Hepatic stellate cell (primary cell): ENCODE results near the gene HCN1.
"Not testable (repeated sequence)": the region's sequence is repeated elsewhere in the genome, so short reads cannot be mapped to it uniquely, and the experiment has no call there.

Source experiments
- DNase-seq: peaks from one replicate; pipeline ENCODE4 v3.0.0; 2011; ENCODE audit warnings: low spot score

HCN1 gene

DNA sequence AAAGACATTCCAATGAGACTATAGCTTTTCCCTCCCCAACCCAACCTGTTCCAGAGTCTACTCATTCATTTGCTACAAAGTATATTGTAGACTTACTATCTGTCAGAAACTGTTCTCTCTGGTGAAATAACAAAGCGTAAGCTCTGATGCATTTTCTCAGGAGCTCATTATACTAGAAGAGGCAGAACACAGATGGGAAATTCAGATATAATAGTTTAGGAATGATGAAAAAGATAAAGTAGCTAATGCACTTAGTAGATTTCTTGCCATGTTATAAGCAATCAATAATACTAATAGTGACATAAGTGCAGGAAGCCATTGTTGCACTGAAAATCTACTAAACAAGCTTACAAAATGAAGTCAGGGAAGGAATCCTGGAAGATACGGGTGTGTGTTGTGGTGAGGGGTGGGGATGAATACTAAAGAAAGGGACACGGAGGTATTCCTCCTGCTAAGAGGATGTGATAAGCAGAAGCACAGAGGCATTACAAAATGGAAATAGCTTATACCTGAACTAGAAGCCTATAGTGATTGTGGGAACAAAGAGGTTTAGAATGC is 78.2 kb downstream of the HCN1 start:
- DNase-seq: no peak

DNA sequence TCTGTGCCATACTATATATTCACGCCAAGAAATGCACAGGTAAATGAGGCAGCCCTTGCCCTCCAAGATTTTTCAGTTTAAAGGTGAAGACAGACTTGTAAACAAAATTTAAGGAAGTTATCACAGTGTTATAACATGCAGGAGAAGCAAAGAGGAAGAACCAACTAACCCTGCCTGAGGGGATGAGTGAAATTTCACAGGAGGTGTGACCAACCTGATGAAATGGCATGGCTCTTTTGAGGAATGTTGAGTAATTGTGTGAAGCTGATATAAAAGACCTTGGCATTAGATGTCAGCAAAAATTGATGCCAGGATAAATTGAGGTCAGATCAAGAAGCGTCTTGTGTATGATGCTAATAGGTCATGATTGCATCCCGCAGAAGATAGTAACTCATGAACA is 86.5 kb downstream of the HCN1 start:
- DNase-seq: no peak

DNA sequence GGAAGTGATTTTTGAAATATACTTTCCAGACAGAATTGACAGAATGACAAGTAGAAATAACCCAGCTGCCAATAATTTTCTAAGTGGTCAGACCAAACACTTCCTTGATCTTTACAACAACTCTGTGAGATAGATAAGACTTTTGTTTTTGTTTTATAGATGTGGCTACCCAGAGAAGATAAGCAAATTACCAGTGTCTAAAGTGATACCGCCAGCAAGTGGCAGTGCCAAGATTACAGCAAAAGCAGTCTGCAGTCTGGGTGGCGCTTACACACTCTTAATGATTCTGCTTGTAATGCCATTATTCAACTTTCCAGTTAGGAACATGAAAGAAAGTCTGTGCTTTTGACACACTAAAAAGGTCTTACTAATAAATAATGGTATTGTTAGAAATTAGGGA is 92.1 kb downstream of the HCN1 start:
- no peak for DNase-seq

DNA sequence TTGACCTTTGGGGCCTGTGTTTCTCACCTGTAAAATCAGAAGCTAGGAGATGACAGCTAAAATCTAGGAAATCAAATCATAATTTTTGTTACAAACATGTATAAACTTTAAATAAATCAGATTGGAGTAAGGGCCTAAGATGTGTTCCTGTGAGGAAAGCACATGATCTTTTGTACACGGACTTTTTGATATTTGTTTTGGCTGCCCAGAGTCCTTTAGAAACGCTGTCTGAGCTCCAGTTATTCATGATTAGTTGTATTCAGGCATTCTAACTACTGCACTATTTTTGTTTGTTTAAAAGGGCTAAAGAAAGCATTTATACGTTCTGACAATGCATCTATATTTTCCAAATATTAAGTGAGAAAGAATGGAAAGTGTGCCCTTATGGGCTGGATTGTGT is 94.8 kb downstream of the HCN1 start:
- no peak for DNase-seq

DNA sequence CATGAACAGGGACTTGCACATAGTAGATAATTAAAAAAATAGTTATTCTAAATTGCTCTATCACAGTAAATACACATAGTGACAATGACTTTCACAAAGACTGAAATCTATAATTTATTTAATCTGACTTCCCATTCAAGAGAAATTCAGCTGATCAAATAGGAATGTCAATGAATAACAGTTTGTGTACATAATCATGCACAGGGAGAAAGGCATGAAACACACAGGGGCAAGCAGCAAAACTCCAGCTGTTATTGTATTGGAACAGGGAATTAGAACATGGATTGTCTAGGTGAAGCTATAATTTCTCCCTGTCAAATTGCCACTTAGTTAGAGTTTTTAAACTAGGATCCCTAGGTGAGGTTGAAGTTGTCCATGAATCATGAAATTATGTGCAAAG is 99.9 kb downstream of the HCN1 start:
- no peak for DNase-seq

DNA sequence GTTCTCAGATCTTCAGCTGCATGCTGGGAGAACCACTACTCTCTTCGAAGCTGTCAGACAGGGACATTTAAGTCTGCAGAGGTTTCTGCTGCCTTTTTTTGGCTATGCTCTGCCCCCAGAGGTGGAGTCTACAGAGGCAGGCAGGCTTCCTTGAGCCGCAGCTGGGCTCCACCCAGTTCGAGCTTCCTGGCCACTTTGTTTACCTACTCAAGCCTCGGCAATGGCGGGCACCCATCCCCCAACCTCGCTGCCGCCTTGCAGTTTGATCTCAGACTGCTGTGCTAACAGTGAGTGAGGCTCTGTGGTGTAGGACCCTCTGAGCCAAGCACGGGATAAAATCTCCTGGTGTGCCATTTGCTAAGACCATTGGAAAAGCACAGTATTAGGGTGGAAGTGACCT is 110.2 kb downstream of the HCN1 start:
- not testable (repeated sequence) for DNase-seq

DNA sequence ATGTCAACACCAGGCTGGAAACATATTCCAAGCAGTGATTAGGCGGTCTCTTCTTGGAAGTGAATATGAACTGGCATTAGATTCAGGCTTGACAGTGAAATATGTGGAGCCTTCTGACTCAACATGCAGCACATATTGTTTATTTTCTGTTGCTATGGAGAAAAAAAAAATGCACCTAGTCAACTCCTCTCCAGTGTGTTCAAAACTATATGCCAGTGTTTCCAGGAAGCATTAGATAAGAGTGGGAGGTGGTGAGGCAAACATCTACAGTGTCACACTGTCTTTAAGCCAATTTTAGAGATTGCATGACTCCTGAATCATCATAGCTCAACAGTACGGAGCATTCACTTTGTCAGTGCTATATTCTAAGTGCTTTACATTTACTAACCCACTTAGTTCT is 117.9 kb downstream of the HCN1 start:
- no peak for DNase-seq

DNA sequence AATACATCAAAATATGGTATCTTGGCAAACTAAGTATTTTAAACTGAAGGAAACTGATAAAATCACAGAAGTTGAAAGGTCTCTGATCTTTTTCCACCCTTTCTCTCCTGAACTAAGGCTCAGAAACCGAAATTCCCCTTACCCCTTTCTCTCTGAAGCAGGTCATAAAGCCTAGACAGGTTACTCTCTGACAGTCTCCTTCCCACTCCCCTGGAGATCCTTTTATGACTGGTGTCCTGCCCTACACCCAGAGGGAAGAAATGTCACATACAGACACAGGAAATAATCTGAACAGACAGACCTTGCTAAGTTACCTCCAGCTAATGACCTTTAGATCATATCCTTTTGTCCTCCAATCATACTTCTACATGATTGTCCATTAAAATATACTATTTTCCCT is 127.4 kb downstream of the HCN1 start:
- no peak for DNase-seq

DNA sequence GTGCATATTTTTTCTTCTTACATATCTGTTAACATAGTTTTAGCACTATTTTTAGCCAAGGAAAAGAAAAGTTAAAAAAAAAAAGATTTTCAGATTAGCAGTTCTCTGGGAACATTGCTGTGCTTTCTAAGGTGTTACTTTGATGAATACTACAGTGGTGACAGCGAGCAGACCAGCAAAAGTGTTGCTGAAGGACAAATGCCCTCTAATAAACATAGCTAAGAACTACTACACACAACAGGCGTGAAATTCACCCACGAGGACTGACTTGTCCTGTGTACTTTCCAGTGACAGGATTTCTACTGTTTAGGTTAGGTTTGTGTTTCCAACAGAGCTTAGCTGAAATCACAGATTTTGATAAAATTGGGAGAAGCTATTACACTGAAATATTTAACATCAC is 153.8 kb downstream of the HCN1 start:
- DNase-seq: no peak

DNA sequence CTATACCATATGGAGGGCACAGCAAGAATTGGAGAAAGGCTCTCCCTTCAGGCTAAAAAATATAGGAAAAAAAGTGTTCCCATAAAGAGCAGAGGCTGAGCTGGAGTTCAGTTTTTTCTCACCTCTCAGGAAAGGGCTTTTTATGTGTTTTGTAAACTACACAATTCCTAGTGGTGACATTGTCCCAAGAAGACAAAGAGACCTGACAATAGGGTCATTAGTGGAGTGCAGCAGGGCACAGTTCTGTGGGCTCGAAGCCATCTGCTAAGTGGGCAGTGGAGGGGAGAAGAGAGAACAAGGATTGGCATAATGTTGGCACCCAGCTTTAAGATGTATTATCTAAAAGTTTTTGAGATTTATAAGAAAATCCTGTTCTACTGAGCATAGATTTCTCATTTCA is 162.5 kb downstream of the HCN1 start:
- no peak for DNase-seq

DNA sequence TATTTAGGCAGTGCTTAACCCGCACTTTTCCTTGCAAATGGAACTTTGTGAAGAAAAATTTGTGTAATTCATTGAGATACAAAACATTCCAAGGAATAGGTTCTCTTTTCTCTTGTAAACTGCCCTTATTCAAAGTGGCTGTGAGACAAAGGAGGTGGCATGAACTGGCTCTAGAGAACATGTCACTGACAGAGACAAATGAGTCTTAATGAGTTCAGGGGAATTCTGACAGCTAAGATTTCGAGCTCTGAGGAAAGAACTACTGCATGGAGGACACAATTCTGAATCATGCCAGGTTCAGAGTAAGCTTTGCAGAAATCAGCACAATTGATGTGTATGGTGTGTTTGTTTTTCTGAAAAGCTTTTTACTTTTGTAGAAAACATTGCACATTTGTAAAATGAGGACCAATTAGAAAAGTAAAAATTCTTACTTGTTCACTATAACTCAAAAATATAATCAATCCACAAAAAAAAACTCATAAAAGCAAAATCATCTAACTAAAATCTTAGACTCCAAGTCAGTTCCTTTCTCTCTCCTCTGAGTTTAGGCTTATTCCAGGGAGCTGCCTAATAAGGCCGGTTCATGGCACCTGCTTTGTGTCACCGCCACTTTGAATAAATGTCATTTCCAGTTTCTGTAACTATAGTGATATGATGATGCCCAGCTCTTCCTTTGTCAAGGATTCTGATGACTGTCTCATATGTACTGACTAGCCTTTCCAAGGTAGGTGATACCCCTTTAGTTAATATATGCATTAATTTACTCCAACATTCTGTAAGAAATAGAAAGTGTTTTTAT is 163.2 kb downstream of the HCN1 start:
- no peak for DNase-seq

DNA sequence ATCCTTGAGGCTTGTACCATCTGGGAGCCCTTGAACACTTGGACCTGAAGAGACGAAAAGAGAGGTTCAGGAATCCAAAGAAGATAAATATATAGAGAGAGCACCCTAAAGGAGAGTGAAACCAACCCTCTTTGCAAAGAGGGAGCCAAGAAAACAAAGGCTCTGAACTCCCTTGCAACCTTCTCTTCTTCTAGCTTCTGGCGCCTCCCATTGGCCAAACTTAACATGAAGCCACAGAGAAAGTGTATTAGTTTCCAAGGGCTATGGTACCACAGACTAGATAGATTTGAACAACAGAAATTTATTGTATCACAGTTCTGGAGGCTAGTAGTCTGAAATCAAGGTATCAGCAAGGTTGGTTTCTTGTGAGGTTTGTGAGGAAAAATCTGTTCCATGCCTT is 175.1 kb downstream of the HCN1 start:
- DNase-seq: no peak

DNA sequence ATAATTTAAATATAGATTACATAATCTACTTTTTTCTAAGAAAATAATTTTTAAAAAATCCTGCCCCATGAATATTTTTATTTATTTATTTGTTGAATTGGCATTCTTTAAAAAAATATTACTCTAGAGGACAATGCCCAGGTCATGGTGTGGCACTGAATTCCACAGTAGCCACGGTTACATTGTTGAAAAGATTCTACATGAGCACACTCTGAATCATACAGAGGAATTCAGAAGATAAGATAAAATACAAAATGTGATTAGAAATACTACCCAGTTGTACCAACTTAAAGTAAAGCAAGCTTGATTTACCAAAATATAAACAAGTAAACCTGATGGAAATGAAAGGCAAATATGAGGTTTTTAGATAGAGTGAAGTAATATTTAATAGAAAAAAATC is 183.7 kb downstream of the HCN1 start:
- DNase-seq: no peak

DNA sequence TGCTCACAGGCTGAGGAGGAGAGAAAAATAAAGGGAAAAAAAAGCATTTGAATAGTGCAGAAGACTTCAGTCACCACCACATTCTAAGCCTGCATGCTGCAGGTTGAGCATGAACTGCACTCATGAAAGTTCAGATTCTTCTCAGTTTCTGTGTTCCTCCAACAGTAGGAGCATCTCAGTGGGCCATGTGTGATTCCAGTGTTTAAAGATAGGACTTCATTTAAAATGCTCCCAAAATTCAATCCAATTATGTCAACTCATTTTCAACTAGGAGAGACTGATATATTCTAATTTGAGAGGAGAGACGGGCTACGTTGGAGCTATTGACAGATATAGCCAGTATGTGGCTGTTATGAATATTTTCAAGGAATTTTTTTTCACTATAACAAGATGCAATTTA is 186.8 kb downstream of the HCN1 start:
- DNase-seq: no peak

DNA sequence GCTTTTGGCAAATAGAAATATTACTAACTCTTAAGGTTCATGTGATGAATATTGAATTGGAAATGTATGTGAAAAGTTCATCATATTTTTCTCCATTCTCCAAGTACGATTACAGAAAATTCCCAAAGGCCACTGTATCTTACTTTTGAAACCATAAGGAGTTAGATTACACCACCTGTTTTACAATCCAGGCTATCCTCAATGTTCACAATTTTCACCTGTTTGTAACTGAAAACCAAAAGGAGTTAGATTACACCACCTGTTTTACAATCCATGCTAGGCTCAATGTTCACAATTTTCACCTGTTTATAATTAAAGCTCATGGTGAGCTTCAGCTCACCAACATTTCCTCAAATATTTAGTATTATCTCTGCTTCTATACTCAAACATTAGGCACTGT is 188.0 kb downstream of the HCN1 start:
- DNase-seq: no peak

DNA sequence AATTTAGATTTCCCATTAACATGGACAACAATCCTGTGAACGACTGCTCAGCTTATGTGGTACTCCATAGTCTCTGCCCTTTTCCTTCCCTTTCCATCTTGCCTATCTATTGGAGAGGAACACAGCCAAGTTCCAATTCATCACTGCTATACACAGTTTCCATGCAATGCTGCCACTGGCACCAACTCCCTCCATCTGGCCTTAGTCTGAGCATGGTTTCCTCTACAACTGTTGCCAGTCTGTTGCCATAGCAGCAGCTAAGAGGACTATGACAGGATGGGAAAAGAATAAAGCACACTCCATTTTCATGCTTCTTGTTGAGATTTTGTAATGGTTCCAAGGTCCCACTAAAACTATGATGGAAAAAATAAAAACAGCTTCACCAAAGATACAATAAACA is 189.0 kb downstream of the HCN1 start:
- no peak for DNase-seq

DNA sequence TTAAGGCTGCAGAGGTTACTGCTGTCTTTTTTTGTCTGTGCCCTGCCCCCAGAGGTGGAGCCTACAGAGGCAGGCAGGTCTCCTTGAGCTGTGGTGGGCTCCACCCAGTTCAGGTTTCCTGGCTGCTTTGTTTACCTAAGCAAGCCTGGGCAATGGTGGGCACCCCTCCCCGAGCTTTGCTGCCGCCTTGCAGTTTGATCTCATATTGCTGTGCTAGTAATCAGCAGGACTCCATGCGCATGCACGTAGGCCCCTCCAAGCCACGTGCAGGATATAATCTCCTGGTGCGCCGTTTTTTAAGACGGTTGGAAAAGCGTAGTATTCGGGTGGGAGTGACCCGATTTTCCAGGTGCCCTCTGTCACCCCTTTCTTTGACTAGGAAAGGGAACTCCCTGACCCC is 197.2 kb downstream of the HCN1 start:
- DNase-seq: not testable (repeated sequence)

DNA sequence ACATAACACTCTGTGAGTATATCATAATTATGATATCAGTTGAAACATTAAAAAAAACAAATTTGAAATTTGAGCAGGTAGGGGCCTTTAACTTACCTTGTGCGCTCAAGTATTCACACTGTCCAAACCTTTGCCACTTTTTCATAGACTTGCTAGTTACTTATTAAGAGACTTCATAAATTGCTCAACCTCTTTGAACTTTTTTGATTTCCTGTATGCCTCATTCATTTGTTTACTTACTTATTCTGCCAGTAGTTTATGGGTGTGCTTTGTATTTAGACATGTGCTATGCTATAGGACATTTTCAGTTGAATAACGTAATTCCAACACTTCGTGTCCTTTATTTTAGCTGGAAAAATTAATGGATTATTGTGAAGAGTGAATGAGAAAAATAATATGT is 204.8 kb downstream of the HCN1 start:
- DNase-seq: no peak

DNA sequence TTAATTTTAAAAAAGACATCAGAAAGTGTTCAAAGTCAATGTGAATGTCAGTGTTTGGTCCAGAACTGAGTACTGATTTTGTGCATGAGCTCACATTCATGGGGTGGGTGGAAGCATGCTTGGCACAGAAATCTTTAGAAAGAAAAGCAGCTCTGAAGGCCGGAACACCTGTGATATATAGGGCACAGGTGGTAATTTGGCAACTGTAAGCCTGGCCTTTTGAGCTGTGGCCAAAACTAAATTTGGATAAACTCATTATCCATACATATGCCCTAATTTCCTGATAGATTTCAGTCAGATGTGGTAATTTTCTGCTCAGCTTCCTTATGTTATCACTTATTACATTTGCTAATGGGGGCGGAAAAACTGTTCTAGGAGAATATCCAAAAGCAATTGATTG is 211.4 kb downstream of the HCN1 start:
- DNase-seq: no peak

DNA sequence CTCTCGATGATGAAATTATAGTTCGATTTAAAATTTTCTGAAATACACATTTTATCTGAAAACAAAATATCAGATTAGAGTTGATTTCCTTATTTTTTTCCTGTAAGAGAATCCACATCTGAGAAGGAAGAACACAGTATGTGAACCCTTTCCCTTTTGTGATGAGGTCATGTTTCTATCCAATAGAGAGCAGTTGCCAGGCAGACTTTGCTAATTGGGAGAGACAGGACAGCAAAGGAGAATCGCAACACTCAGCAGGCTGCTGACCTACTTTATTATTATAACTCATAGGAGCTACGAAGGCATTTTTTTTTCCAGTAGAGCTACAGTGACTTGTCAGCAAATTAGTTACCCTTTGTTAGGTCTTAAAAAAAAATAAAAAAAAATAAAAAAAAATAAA is 242.1 kb downstream of the HCN1 start:
- no peak for DNase-seq

DNA sequence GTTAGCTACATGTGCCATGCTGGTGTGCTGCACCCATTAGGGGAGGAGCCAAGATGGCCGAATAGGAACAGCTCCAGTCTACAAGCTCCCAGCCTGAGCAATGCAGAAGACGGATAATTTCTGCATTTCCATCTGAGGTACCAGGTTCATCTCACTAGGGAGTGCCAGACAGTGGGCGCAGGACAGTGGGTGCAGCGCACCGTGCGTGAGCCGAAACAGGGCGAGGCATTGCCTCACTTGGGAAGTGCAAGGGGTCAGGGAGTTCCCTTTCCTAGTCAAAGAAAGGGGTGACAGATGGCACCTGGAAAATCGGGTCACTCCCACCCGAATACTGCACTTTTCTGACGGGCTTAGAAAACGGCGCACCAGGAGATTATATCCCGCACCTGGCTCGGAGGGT is 251.3 kb downstream of the HCN1 start:
- not testable (repeated sequence) for DNase-seq

DNA sequence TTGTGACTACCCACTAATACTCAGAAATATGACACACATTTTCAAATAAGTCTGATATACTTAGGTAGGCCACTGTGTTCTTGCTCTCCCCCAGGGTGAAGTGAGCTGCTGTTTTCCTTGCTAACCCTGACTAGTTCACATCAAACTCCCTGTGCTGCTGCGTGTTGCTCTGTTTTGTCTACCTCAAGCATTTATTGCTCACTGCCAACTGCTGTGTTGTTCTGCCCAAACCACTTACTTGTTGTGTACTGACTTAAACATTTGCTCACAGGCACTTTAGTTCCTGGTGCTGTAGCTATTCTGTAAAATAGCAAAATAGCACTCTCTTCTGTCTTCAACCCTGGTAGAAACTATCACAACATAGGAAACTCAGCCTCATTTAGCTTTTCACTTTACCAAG is 255.7 kb downstream of the HCN1 start:
- DNase-seq: no peak

DNA sequence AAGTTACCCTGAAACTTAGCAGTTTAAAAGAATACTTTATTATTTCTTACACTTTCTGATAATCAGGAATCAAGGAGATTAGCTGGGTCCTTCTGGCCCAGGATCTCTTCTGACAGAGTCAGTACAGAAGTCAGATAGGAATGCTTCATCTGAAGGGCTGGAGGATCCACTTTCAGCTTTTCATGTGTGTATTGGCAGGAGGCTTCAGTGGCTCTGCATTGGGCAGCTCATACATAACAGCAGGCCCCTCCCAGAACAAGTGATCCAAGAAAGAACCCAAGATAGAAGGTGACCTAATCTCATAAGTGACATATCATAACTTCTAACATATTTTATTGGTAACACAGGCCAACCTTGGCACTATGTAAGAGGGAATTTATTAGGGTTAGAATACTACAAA is 258.4 kb downstream of the HCN1 start:
- no peak for DNase-seq

DNA sequence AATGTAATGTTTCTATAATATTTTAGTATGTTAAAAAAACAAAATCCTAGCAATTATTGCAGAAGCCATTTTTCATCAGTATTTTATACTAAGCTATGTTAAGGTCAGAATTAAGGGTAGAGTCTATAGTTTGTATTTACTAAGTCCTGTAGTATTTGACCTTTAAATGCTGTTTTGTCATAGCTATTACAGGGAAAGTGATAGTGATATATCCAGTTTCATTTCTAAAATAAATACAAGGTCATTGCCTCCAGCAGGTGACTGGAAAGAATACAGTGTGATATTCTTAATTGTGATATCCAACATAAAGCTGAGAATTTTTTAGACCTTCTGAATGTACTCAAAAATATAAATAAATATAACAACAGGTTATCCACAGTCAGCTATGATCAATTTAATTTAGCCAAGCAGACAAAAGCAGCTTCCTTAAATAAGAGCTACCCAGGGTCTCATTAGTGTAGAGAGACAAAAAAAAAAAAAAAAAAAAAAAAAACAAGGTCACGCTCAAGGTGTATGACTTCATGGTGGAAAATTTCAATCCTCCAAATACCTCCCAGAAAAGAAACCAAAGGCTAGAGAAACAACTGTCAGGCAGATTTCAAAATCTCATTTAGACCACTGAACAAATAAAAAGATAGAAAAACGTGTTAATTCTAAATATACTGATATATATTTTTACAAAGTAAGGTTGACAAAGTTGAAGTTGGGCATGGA is 278.7 kb downstream of the HCN1 start:
- DNase-seq: no peak
